GM12801 (cell line): ENCODE measurements around the gene NVL.

Experiments used
- TF ChIP-seq, protein P1 (sequence below): IDR thresholded peaks from one replicate; pipeline ENCODE4 v1.5.1; 2011; ENCODE audit warnings: control low read depth; ENCODE audit not compliant: insufficient read length; ENCODE audit errors: extremely low read depth

Gene NVL

DNA sequence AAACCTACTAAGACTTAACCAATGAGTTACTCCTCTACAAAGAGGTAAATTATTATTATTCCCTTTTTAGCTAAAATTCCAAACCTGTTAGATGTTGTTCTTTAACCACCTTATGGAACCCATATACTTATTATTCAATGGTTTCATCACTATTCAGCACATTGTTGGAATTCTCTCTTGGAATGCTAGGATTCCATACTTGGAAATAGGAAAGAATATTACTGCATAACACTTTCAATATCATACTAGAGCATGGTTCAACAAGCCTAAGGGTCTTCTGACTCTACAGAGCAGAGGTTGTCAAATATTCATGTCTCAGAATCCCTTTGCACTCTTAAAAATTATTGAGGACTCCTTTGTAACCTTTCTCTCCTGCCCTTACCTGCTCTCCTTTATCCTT is 77.5 kb downstream of the NVL start:
- TF ChIP-seq, protein P1, sequence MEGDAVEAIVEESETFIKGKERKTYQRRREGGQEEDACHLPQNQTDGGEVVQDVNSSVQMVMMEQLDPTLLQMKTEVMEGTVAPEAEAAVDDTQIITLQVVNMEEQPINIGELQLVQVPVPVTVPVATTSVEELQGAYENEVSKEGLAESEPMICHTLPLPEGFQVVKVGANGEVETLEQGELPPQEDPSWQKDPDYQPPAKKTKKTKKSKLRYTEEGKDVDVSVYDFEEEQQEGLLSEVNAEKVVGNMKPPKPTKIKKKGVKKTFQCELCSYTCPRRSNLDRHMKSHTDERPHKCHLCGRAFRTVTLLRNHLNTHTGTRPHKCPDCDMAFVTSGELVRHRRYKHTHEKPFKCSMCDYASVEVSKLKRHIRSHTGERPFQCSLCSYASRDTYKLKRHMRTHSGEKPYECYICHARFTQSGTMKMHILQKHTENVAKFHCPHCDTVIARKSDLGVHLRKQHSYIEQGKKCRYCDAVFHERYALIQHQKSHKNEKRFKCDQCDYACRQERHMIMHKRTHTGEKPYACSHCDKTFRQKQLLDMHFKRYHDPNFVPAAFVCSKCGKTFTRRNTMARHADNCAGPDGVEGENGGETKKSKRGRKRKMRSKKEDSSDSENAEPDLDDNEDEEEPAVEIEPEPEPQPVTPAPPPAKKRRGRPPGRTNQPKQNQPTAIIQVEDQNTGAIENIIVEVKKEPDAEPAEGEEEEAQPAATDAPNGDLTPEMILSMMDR = no peak

DNA sequence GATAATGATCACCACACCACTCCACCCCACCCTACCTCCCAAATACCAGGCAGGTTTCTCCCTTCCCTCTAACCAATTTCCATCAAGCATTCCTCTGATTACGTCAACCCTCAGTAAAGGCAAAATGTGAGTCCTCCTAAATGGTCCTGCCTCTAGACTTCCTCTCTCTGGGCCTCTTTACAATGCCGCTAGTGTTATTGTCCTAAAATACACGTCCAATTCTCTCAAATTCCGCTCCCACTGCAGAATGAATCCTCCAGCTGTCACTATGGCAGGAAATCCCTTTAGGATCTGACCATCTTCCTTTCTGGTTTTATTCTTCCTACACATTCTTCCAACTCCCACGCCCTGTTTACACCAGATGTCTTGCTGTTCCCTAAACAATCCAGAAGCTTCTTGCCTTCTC is 78.2 kb downstream of the NVL start:
- TF ChIP-seq, protein P1 = no peak

DNA sequence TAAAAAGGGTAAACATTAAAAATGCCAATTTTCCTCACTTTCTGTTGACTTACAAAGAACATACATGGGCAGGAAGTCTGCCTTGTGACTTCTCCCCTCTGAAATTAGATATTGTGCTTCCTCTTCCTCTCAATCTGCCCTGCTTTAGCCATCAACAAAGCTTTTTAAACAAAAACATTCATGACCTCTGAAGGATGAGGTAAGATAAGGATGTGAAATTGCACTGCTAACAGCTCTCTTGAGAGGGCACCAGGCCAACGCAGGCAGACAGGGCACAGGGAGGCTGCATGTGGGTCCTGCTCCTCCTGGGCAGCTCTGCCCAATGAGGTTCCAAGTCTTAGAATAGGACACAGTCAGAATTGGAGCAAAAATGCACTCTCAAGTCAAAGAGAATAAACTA is 84.8 kb downstream of the NVL start:
- TF ChIP-seq, protein P1 = no peak

DNA sequence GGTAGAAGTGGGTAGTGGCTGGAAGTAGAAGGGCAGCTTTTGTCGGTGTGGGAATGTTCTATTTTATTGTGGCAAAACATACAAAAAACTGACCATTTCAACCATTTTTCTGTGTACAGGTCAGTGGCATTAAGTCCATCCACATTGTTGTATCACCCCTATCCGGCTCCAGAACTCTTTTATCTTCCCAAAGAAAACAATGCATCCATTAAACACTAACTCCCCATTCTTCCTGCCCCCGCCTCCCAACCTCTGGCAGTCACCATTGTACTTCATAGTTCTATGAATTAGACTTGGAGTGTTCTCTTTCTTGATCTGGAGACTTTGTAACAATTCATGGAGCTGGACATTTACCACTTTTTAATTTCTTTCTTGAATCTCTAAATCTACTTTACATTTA is 91.2 kb downstream of the NVL start:
- TF ChIP-seq, protein P1 = no peak

DNA sequence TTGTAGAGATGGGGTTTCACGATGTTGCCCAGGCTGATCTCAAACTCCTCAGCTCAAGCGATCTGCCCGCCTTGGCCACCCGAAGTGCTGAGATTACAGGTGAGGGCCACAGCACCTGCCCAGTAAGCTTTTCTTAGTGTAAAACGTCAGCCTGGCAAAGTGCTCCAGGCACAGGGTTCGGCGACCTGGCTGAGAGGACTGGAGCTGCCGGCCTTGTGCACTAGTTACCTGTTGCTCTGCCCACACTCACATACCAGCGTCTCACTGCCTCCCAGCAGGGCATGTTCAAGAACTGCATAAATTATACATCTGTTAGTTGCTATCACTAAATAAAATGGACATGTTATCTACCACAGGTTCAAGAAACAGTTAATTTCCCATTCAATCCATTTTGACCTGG is 91.8 kb downstream of the NVL start:
- TF ChIP-seq, protein P1 = no peak

DNA sequence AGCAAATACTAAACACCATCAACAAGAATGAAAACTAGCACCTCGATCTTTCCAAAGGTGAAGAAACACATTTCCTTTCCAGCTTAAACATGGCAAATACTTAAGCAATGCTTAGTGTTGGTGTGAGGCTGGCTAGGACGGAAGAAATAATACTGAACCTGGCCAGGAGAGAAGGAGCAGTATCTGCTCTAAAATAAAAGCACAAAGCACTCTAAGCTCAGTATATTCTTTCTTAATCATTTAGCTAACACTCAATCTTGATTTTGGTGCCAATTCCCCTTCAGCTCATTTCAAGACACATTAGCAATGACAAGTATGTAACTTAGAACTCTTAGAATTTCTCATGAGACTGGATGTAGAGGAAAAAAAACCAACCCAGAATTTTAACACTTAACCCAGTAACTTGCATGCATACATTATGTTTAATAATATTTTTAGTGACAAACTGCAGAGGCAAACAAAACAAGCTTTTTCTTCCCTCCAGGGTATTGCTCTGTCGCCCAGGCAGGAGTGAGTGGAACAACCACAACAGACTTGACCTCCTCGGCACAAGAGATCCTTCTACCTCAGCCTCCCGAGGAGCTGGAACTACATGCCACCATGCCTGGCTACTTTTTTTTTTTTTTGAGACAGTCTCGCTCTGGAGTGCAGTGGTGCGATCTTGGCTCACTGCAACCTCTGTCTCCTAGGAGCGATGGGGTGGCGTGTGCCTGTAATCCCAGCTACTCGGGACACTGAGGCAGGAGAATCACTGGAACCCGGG is 92.7 kb downstream of the NVL start:
- TF ChIP-seq, protein P1 = no peak

DNA sequence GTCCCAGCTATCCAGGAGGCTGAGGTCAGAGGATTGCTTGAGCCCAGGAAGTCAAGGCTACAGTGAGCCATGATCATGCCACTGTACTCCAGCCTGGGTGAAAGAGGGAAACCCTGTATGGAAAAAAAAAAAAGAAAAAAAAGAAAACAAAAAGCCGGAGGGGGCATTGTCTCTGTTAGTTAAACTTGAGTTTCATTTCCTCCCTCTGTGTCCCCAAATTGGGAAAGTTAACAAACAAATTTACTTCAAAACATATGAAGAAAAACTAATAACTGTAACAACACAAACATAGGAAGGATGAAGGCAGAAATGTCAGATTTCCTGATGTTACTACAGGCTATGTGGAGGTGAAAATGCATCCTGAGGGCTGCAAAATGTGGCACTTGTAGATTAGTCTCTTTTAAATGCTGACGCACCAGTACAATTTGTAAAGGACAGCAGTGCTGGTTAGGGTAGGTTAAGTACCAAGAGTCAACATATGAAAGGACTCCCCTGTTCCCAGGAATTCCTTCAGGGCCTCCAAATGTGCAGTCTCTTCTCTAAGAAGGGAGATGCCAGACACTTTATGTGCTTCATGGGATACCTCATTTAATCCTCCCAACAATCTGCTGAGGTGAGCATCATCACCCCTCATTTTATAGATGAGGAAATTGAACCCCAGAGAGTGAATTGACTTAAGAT is 94.0 kb downstream of the NVL start:
- TF ChIP-seq, protein P1 = no peak
